Fibroblast of lung (primary cell): ENCODE measurements around the gene DAD1. TPM values are rescaled to one million over a fixed set of nuclear protein-coding genes. Genes with fewer than 3 reads are reported as not detected.

Experiments
- DNase-seq, 2 donors: peaks; one replicate each; pipeline versions ENCODE4 v3.0.0 to v3.0.0-alpha.2; 2010; ENCODE audit warnings: low read depth in 2 of 2
- H2AFZ ChIP-seq: 2 replicates; pipeline ENCODE4 v1.5.1; 2012; ENCODE audit warnings: low read length, control low read depth, inconsistent platforms
- H3K27ac ChIP-seq: 2 replicates; pipeline ENCODE4 v1.5.1; 2011; ENCODE audit warnings: low read length, control low read depth; ENCODE audit not compliant: insufficient read depth
- H3K27me3 ChIP-seq: 2 replicates; pipeline ENCODE4 v1.5.1; 2011; ENCODE audit warnings: mild to moderate bottlenecking, low read length; ENCODE audit not compliant: control insufficient read depth, insufficient read depth
- H3K36me3 ChIP-seq: 2 replicates; pipeline ENCODE4 v1.5.1; 2011; ENCODE audit warnings: low read length; ENCODE audit not compliant: control insufficient read depth, insufficient read depth
- H3K4me1 ChIP-seq: 2 replicates; pipeline ENCODE4 v1.5.1; 2011; ENCODE audit warnings: low read length; ENCODE audit not compliant: control insufficient read depth, insufficient read depth; ENCODE audit errors: extremely low read depth
- H3K4me2 ChIP-seq: 2 replicates; pipeline ENCODE4 v1.5.1; 2011; ENCODE audit warnings: low read length, control low read depth; ENCODE audit not compliant: insufficient read depth; ENCODE audit errors: extremely low read depth
- H3K4me3 ChIP-seq, 4 experiments: fragments of 200-600 bp in 1 of 4; sonication (generic) in 1 of 4; replicated peaks in 1 of 4; 2 replicates each; pipeline ENCODE4 v1.5.1; 2011 to 2016; ENCODE audit warnings: low read length in 4 of 4, low read depth in 3 of 4, mild to moderate bottlenecking in 3 of 4, control low read depth in 2 of 4, inconsistent platforms in 1 of 4, mixed read lengths in 1 of 4; ENCODE audit not compliant: insufficient read depth in 1 of 4; ENCODE audit errors: control extremely low read depth in 1 of 4
- H3K79me2 ChIP-seq: 2 replicates; pipeline ENCODE4 v1.5.1; 2012; ENCODE audit warnings: mild to moderate bottlenecking, low read length, inconsistent platforms; ENCODE audit not compliant: control insufficient read depth, insufficient read depth
- H3K9ac ChIP-seq: 2 replicates; pipeline ENCODE4 v1.5.1; 2011; ENCODE audit warnings: mild to moderate bottlenecking, low read length, control low read depth; ENCODE audit not compliant: insufficient read depth
- H3K9me3 ChIP-seq: 2 replicates; pipeline ENCODE4 v1.5.1; 2012; ENCODE audit warnings: low read depth, low read length; ENCODE audit not compliant: control insufficient read depth, insufficient read depth
- H4K20me1 ChIP-seq: 2 replicates; pipeline ENCODE4 v1.5.1; 2011; ENCODE audit warnings: low read length; ENCODE audit not compliant: control insufficient read depth, insufficient read depth; ENCODE audit errors: extremely low read depth
- CTCF ChIP-seq, 2 donors: IDR thresholded peaks in 1 of 2; conservative IDR thresholded peaks in 1 of 2; 1 replicate in 1 of 2; 2 replicates in 1 of 2; pipeline ENCODE4 v1.5.1; 2011 to 2012; ENCODE audit warnings: low read length in 2 of 2, control low read depth in 1 of 2, inconsistent platforms in 1 of 2, low read depth in 1 of 2, mild to moderate bottlenecking in 1 of 2
- EZH2 ChIP-seq: IDR thresholded peaks from 2 replicates; pipeline ENCODE4 v1.5.1; 2012; ENCODE audit warnings: low read length, control low read depth, mild to moderate bottlenecking; ENCODE audit errors: missing control alignments
- polyA plus RNA-seq, 2 donors: library from polyadenylated mRNA; depleted of rRNA in 1 of 2; stranded (reverse) in 1 of 2; unstranded in 1 of 2; fragments of >200 nt; gene quantifications; 2 replicates each; pipeline ENCODE4 v1.2.1, GENCODE V29; 2011 to 2012; ENCODE audit warnings: missing spikeins in 1 of 2
- total RNA-seq: library from RNA; depleted of rRNA; stranded (reverse); fragments of >200 nt; gene quantifications from 2 replicates; pipeline ENCODE4 v1.2.1, GENCODE V29; 2014

Gene DAD1
- total and polyA plus RNA-seq, 2 donors (not counting 1 experiment from before 2014, with no cell fraction given): 249 to 623 TPM

- Histone ChIP-seq H3K4me1 (no peaks in the 10 kb centered on the region), H3K9me3 (no peaks in the 10 kb centered on the region), H3K36me3 (no peaks in the 10 kb centered on the region), H2AFZ (no peak overlapping the region), H3K79me2 (no peaks in the 10 kb centered on the region), H3K4me2 (no peak overlapping the region), H3K4me3 (no peak overlapping the region), H4K20me1 (no peaks in the 10 kb centered on the region), H3K9ac (no peak overlapping the region), H3K27me3 (no peaks in the 10 kb centered on the region), H3K27ac (no peak overlapping the region)
- peak in 1 of 2 donors; percentile 47 for DNase-seq
- TF ChIP-seq EZH2 (no peak), CTCF (conservative IDR thresholded peaks at IDR 0.05 in 1 of 2, IDR thresholded peaks at IDR 0.05 in 1 of 2; ENCODE audit: low read depth in 1 of 2, low read length in 2 of 2) (no peak)
These were observed 58.9 kb downstream of the DAD1 start for GRCh38 chr14:22530127-22530526.

- Histone ChIP-seq H3K27ac (no peak overlapping the region), H4K20me1 (no peaks in the 10 kb centered on the region), H3K9me3 (no peaks in the 10 kb centered on the region), H3K36me3 (no peaks in the 10 kb centered on the region), H3K4me2 (no peak overlapping the region), H3K4me3 (no peak overlapping the region), H3K9ac (no peak overlapping the region), H2AFZ (no peak overlapping the region), H3K4me1 (no peaks in the 10 kb centered on the region), H3K27me3 (no peaks in the 10 kb centered on the region), H3K79me2 (no peaks in the 10 kb centered on the region)
- no peak for DNase-seq
- no peak for TF ChIP-seq CTCF (conservative IDR thresholded peaks at IDR 0.05 in 1 of 2, IDR thresholded peaks at IDR 0.05 in 1 of 2; ENCODE audit: low read depth in 1 of 2, low read length in 2 of 2)
- TF ChIP-seq EZH2: no peak
These were observed 62.3 kb downstream of the DAD1 start for GRCh38 chr14:22526744-22527143.

GRCh38 chr14:22526218-22526617, 62.8 kb downstream of the DAD1 start:
- Histone ChIP-seq H3K36me3 (no peaks in the 10 kb centered on the region), H3K27ac (no peak overlapping the region), H3K27me3 (no peaks in the 10 kb centered on the region), H3K4me2 (no peak overlapping the region), H4K20me1 (no peaks in the 10 kb centered on the region), H3K4me1 (no peaks in the 10 kb centered on the region), H3K4me3 (no peak overlapping the region), H3K9ac (no peak overlapping the region), H3K79me2 (no peaks in the 10 kb centered on the region), H3K9me3 (no peaks in the 10 kb centered on the region), H2AFZ (no peak overlapping the region)
- TF ChIP-seq EZH2: no peak
- no peak for TF ChIP-seq CTCF (conservative IDR thresholded peaks at IDR 0.05 in 1 of 2, IDR thresholded peaks at IDR 0.05 in 1 of 2; ENCODE audit: low read depth in 1 of 2, low read length in 2 of 2)
- no peak for DNase-seq
